ENCODE measurements around the gene GSTM1. TPM values are rescaled to one million over a fixed set of nuclear protein-coding genes. Genes with fewer than 3 reads are reported as not detected.

Gene GSTM1
- total RNA-seq, 2 donors from 2014 or later = 46.1 TPM; not detected in 1

- H3K4me1 ChIP-seq = no peaks in the 10 kb centered on the region
- DNase-seq = no peak
- no peak overlapping the region for H3K4me3 ChIP-seq
- intact Hi-C loops (cut with DNase I) = no loop called here
- no peak overlapping the region for H3K9ac ChIP-seq (ENCODE audit: low read depth in 2 of 2, low read length in 2 of 2)
- TF ChIP-seq CTCF (IDR thresholded peaks at IDR 0.05) = no peak
- H3K27me3 ChIP-seq = no peaks in the 10 kb centered on the region
- H3K27ac ChIP-seq = no peak overlapping the region
- no peaks in the 10 kb centered on the region for H3K9me3 ChIP-seq
- no peaks in the 10 kb centered on the region for H3K36me3 ChIP-seq
Observed at GRCh38 chr1:109732390-109732881, 44.8 kb downstream of the GSTM1 start.

- Histone ChIP-seq H3K27ac (no peak overlapping the region), H3K9ac (ENCODE audit: low read depth in 2 of 2, low read length in 2 of 2) (no peak overlapping the region), H3K36me3 (no peaks in the 10 kb centered on the region), H3K9me3 (no peaks in the 10 kb centered on the region), H3K27me3 (no peaks in the 10 kb centered on the region), H3K4me1 (no peaks in the 10 kb centered on the region), H3K4me3 (no peak overlapping the region)
- DNase-seq = no peak
- TF ChIP-seq CTCF (IDR thresholded peaks at IDR 0.05) = no peak
- intact Hi-C loops (cut with DNase I) = no loop called here
Observed at GRCh38 chr1:109733236-109733870, 45.7 kb downstream of the GSTM1 start.

- H3K9ac ChIP-seq (ENCODE audit: low read depth in 2 of 2, low read length in 2 of 2) = peak overlapping the region; percentile 68 to 76
- H3K36me3 ChIP-seq = no peaks in the 10 kb centered on the region
- no peak for TF ChIP-seq CTCF (IDR thresholded peaks at IDR 0.05)
- H3K4me3 ChIP-seq = peak overlapping the region; percentile 73
- H3K27ac ChIP-seq = peak overlapping the region; percentile 50
- intact Hi-C loops (cut with DNase I) = no loop called here
- DNase-seq = peak; percentile 83
- no peaks in the 10 kb centered on the region for H3K9me3 ChIP-seq
- H3K27me3 ChIP-seq = no peaks in the 10 kb centered on the region
- H3K4me1 ChIP-seq = peaks cover 7% of the 10 kb centered on the region
Observed at GRCh38 chr1:109739738-109740614, 52.4 kb downstream of the GSTM1 start.

GRCh38 chr1:109740615-109741373 is 53.2 kb downstream of the GSTM1 start, which contains the start of gene GSTM3:
TSS of gene GSTM3 (minus strand) at chr1:109741038. CDS start at chr1:109740287, 751 bp downstream.
- DNase-seq = no peak
- H3K4me1 ChIP-seq = peaks cover 7% of the 10 kb centered on the region
- H3K36me3 ChIP-seq = no peaks in the 10 kb centered on the region
- H3K27me3 ChIP-seq = no peaks in the 10 kb centered on the region
- H3K9ac ChIP-seq (ENCODE audit: low read depth in 2 of 2, low read length in 2 of 2) = peak within 1 kb of the TSS; percentile 68 to 76
- peak within 1 kb of the TSS; percentile 50 for H3K27ac ChIP-seq
- H3K9me3 ChIP-seq = no peaks in the 10 kb centered on the region
- no peak for TF ChIP-seq CTCF (IDR thresholded peaks at IDR 0.05)
- H3K4me3 ChIP-seq = peak within 1 kb of the TSS; percentile 73
- intact Hi-C loops (cut with DNase I) = no loop called here

Other genes starting within 250 kb of the GSTM1 start
- gene SYPL2, start 221.3 kb upstream of the GSTM1 start, total RNA-seq = under 1 TPM; 0.12 to 0.35 TPM
- gene ATXN7L2, start 203.9 kb upstream of the GSTM1 start, total RNA-seq = 1 to 10 TPM; 2.3 to 4.0 TPM
- gene CYB561D1, start 193.7 kb upstream of the GSTM1 start, total RNA-seq = 10 to 100 TPM in 1 of 2 donors, 1 to 10 TPM in 1; 8.1 to 12.5 TPM
- gene AMIGO1, start 178.1 kb upstream of the GSTM1 start, total RNA-seq = 1 to 10 TPM; 2.5 to 3.9 TPM
- gene GPR61, start 147.9 kb upstream of the GSTM1 start, total RNA-seq = not detected
- 1 to 10 TPM; 7.7 to 8.9 TPM for gene GNAI3, start 139.2 kb upstream of the GSTM1 start, total RNA-seq
- under 1 TPM in 1 of 2 donors, not detected in 1; 0.32 TPM for gene GNAT2, start 68.2 kb upstream of the GSTM1 start, total RNA-seq
- gene AMPD2, start 68.0 kb upstream of the GSTM1 start, total RNA-seq = 10 to 100 TPM; 28.0 to 60.3 TPM
- gene GSTM4, start 31.7 kb upstream of the GSTM1 start, total RNA-seq = 10 to 100 TPM; 62.6 to 77.4 TPM
- 10 to 100 TPM; 18.5 to 20.7 TPM for gene GSTM2, start 19.8 kb upstream of the GSTM1 start, total RNA-seq
- gene GSTM5, start 24.4 kb downstream of the GSTM1 start, total RNA-seq = 1 to 10 TPM; 2.0 to 3.0 TPM
- 10 to 100 TPM in 1 of 2 donors, 1 to 10 TPM in 1; 4.9 to 24.6 TPM for gene GSTM3, start 53.2 kb downstream of the GSTM1 start, total RNA-seq
- gene EPS8L3, start 76.1 kb downstream of the GSTM1 start, total RNA-seq = 100 to 1,000 TPM; 283 to 290 TPM
- gene CSF1, start 223.0 kb downstream of the GSTM1 start, total RNA-seq = 10 to 100 TPM; 14.1 to 18.1 TPM